PC-9 (cell line): ENCODE results near the gene AP4B1.

Experiments
- EZH2 ChIP-seq: fragments of 200-600 bp; sonication (generic); IDR thresholded peaks from 2 replicates; pipeline ENCODE4 v1.8.0; 2017; ENCODE audit warnings: antibody characterized with exemption, low read depth
- TF ChIP-seq, protein P1 (sequence below): fragments of 200-600 bp; sonication (generic); conservative IDR thresholded peaks from 2 replicates; pipeline ENCODE4 v1.6.1; 2017; ENCODE audit warnings: mixed run types, antibody characterized with exemption, mild to moderate bottlenecking, moderate library complexity

GRCh38 chr1:113858418-113858817 lies 46.2 kb downstream of the AP4B1 start:
- TF ChIP-seq, protein P1, sequence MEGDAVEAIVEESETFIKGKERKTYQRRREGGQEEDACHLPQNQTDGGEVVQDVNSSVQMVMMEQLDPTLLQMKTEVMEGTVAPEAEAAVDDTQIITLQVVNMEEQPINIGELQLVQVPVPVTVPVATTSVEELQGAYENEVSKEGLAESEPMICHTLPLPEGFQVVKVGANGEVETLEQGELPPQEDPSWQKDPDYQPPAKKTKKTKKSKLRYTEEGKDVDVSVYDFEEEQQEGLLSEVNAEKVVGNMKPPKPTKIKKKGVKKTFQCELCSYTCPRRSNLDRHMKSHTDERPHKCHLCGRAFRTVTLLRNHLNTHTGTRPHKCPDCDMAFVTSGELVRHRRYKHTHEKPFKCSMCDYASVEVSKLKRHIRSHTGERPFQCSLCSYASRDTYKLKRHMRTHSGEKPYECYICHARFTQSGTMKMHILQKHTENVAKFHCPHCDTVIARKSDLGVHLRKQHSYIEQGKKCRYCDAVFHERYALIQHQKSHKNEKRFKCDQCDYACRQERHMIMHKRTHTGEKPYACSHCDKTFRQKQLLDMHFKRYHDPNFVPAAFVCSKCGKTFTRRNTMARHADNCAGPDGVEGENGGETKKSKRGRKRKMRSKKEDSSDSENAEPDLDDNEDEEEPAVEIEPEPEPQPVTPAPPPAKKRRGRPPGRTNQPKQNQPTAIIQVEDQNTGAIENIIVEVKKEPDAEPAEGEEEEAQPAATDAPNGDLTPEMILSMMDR, result no peak
- no peak for TF ChIP-seq EZH2
